Testis (tissue), 3 donors: ENCODE measurements around the gene PPP6R1. TPM values are rescaled to one million over a fixed set of nuclear protein-coding genes. Genes with fewer than 3 reads are reported as not detected.

Experiments used
- DNase-seq: peaks from one replicate; pipeline ENCODE4 v3.0.0-alpha.2; 2019
- H3K27ac ChIP-seq, 2 donors: fragments of 200-600 bp; sonication (generic); one replicate each; pipeline ENCODE4 v1.5.1; 2019
- H3K27me3 ChIP-seq: fragments of 200-600 bp; sonication (generic); one replicate; pipeline ENCODE4 v1.5.1; 2019
- H3K36me3 ChIP-seq: fragments of 200-600 bp; sonication (generic); one replicate; pipeline ENCODE4 v1.5.1; 2017; ENCODE audit warnings: low read depth; ENCODE audit errors: missing control alignments
- H3K4me1 ChIP-seq: fragments of 200-600 bp; sonication (generic); one replicate; pipeline ENCODE4 v1.5.1; 2019
- H3K4me3 ChIP-seq, 2 donors: fragments of 200-600 bp; sonication (generic); one replicate each; pipeline ENCODE4 v1.5.1; 2017 to 2019
- H3K9me3 ChIP-seq: fragments of 200-600 bp; sonication (generic); one replicate; pipeline ENCODE4 v1.5.1; 2017
- POLR2A ChIP-seq: fragments of 450-650 bp; IDR thresholded peaks from one replicate; pipeline ENCODE4 v1.6.1; 2017; ENCODE audit warnings: antibody characterized with exemption, mild to moderate bottlenecking, moderate library complexity
- WGBS, 2 donors: methylation state at CpG; one replicate each; pipeline ENCODE4 v1.1.5; 2018; 5-methylcytosine and 5-hydroxymethylcytosine counted together
- intact Hi-C: fragments of 100-400 bp; cut with DNase I; formaldehyde crosslinking; loops from one replicate; pipeline ENCODE4 v1.15.1; 2023; ENCODE audit warnings: low total_unique reads
- polyA plus RNA-seq: library from polyadenylated mRNA; stranded (reverse); fragments of 350-450 nt; fragmentation: Illumina TruSeq; extraction: RNeasy Lipid Tissue Mini Kit (QIAGEN cat#74804); gene quantifications from one replicate; pipeline ENCODE4 v1.2.3, GENCODE V29; 2014; ENCODE audit warnings: low read depth, low replicate concordance; ENCODE audit not compliant: insufficient read depth
- total RNA-seq, 2 donors: library from RNA; depleted of rRNA; stranded (reverse); fragments of >200 nt; gene quantifications; one replicate each; pipeline ENCODE4 v1.2.3, GENCODE V29; 2016
- TF ChIP-seq, protein P1 (sequence below), 3 experiments: fragments of 450-650 bp in 2 of 3; fragments of 200-600 bp in 1 of 3; sonication (generic) in 1 of 3; IDR thresholded peaks; one replicate each; pipeline ENCODE4 v1.5.1; 2016 to 2019; ENCODE audit warnings: antibody characterized with exemption in 3 of 3, mild to moderate bottlenecking in 2 of 3, moderate library complexity in 1 of 3

Gene PPP6R1
- total and polyA plus RNA-seq, 3 donors from 2014 or later, result 178 to 217 (median 179) TPM

DNA sequence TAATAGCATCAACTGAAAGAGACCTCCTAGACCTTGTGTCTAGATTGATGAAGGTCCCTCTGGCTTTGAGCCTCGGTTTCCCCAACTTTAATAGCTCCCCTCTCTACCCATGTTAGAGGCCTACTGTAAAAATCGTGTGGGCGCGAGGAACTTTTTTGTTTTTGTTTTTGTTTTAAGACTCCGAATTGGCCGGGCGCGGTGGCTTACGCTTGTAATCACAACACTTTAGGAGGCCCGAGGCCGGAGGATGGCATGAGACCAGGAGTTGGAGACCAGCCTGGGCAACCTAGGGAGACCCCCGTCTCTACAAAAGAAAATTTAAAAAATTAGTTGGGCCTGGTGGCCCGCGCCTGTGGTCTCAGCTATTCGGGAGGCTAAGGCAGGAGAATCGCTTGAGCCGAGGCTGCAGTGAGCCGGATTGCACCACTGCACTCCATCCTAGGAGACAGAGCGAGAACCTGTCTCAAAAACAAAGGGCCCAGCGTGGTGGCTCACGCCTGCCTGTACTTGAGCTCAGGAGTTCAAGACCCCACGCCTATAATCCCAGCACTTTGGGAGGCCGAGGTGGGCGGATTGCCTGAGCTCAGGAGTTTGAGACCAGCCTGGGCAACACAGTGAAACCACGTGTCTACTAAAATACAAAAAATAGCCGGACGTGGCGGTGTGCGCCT lies 858 bp upstream of the PPP6R1 start:
- H3K36me3 ChIP-seq, result no peaks in the 10 kb centered on the region
- H3K9me3 ChIP-seq, result no peaks in the 10 kb centered on the region
- intact Hi-C loops, result no loop called here
- H3K4me3 ChIP-seq, result peak overlapping the region; percentile 93 to 98
- H3K27me3 ChIP-seq, result no peaks in the 10 kb centered on the region
- TF ChIP-seq POLR2A, result no peak
- TF ChIP-seq, protein P1, sequence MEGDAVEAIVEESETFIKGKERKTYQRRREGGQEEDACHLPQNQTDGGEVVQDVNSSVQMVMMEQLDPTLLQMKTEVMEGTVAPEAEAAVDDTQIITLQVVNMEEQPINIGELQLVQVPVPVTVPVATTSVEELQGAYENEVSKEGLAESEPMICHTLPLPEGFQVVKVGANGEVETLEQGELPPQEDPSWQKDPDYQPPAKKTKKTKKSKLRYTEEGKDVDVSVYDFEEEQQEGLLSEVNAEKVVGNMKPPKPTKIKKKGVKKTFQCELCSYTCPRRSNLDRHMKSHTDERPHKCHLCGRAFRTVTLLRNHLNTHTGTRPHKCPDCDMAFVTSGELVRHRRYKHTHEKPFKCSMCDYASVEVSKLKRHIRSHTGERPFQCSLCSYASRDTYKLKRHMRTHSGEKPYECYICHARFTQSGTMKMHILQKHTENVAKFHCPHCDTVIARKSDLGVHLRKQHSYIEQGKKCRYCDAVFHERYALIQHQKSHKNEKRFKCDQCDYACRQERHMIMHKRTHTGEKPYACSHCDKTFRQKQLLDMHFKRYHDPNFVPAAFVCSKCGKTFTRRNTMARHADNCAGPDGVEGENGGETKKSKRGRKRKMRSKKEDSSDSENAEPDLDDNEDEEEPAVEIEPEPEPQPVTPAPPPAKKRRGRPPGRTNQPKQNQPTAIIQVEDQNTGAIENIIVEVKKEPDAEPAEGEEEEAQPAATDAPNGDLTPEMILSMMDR (IDR thresholded peaks at IDR 0.05), result no peak
- DNase-seq, result no peak
- H3K27ac ChIP-seq, result peak overlapping the region; percentile 88 to 97
- 24 to 38% methylated on average over 29 of the region's 29 CpGs for WGBS, 2 donors
- peaks cover 25% of the 10 kb centered on the region for H3K4me1 ChIP-seq

DNA sequence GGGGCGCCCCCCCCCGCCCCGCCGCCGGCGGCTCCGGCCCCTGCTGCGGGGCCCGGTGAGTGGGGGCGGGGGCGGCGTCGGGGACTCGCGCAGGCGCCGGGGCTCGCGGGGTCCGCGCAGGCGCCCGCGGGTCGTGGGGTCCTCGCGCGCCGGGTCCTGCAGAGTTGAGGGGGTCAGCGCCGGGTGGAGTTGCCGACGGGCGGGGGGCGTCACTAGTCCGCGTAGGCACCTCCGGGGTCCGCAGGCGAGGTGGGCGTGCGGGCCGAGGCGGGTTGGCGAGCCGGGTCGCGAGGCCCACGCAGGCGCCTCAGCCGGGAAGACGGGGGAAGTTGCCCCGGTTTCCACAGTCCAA lies 365 bp downstream of the PPP6R1 start:
- no peak for TF ChIP-seq POLR2A
- TF ChIP-seq, protein P1 (IDR thresholded peaks at IDR 0.05), result no peak
- Histone ChIP-seq H3K4me1 (peaks cover 31% of the 10 kb centered on the region), H3K9me3 (no peaks in the 10 kb centered on the region), H3K4me3 (peak overlapping the region; percentile 93 to 98), H3K27me3 (no peaks in the 10 kb centered on the region), H3K27ac (peak overlapping the region; percentile 88 to 97), H3K36me3 (no peaks in the 10 kb centered on the region)
- WGBS, 2 donors, result 1% methylated on average over 47 of the region's 53 CpGs; no CpG with 5 or more reads in 1 of the 2 donors
- DNase-seq, result no peak
- intact Hi-C loops, result no loop called here

DNA sequence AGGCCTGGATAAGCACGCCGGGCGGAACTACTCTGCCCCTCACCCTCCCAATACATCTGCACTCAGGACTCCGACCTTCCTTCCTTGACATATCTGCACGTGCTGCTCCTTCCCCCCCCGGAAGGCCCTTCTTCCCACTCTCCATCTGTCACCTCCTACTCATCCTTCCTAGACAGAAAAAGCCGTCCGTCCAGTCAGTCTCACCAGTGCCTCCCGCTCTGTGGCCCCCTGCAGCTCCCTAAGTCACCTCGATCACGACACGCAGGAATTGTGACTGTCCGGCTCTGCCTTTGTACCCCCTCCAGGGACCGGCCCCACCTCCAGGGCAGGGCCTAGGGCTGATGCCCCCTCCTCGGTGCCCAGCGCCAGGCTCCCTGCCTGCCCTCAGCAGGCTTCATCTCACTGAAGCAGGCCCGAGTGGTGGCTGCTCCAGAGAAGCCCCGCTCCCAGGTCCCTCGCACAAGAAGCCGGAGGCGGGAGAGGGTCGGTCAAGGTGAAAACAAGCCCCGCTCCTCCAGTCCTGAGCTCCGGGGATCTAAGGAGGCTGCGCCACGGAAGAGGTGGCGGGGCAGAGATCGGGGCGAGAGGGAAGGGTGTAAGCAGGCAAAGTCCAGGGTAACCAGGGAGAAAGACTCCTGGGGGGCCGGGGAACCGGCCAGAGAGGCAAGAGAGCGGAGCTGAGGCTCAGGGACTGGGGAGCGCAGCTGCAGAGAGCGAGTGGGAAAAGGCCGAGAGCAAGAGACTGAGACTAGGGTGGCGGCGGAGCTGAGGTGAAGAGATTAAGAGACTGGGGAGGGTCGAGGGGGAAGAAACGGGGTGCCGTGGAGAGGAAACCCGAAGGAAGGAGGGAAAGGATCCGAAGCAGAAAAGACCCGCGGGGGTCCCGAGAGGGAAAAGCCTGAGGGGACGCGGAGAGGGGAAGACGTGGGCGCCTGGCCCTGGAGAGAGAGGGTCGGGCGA lies 1.1 kb downstream of the PPP6R1 start:
- Histone ChIP-seq H3K27me3 (no peaks in the 10 kb centered on the region), H3K36me3 (no peaks in the 10 kb centered on the region), H3K4me3 (peak overlapping the region; percentile 93 to 98), H3K9me3 (no peaks in the 10 kb centered on the region), H3K4me1 (peaks cover 31% of the 10 kb centered on the region), H3K27ac (peak overlapping the region; percentile 76 to 97)
- WGBS, 2 donors, result 1 to 2% methylated on average over 46 to 50 of the region's 51 CpGs
- DNase-seq, result peak; percentile 27
- TF ChIP-seq, protein P1 (IDR thresholded peaks at IDR 0.05), result no peak
- TF ChIP-seq POLR2A, result no peak
- intact Hi-C loops, result no loop called here

DNA sequence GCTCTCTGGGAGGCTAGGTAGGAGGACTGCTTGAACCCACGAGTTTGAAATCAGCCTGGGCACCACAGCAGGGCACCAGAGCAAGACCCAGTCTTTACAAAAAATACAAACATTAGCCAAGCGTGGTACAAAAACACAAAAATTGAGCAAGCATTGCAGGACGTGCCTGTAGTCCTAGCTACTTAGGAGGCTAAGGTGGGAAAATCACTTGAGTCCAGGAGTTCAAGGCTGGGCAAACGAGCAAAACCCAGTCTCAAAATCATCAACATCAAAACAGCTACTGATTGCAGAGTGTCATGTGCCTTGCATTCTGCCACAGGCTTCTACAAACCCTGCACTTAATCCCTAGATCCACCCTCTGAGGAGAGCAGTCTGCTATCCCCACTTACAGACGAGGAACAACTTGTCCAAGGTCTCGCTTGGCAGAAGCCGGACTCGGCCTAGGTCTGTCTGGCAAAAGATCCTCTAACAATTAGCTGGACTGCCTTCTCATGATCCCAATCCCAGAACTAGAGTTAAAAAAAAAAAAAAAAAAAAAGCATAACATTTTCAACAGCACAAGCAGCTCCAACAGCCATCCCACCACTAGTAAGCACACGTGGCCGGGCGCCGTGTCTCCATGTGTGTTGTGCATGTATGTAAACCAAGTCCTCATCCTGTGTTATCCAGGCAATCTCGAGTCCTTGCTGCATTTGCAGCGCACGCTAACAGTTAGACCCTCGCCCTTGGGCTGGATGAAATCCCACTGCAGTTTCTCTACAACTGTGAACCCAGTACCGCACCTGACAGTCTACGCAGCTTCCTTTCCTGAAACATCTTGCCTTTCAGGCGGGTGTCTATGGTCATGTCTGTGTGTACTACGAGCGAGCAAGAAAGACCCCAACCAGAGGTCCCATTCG lies 2.0 kb downstream of the PPP6R1 start:
- Histone ChIP-seq H3K27ac (peak overlapping the region; percentile 76 to 97), H3K9me3 (no peaks in the 10 kb centered on the region), H3K4me3 (peak overlapping the region; percentile 93 to 98), H3K4me1 (peaks cover 31% of the 10 kb centered on the region), H3K27me3 (no peaks in the 10 kb centered on the region), H3K36me3 (no peaks in the 10 kb centered on the region)
- DNase-seq, result peak; percentile 63
- intact Hi-C loops, result no loop called here
- TF ChIP-seq, protein P1 (IDR thresholded peaks at IDR 0.05), result no peak
- no peak for TF ChIP-seq POLR2A
- 14 to 17% methylated on average over 22 of the region's 22 CpGs for WGBS, 2 donors
